ENCODE data around the gene RNF145.
"Not testable (repeated sequence)": the region's sequence is repeated elsewhere in the genome, so short reads cannot be mapped to it uniquely, and the experiment has no call there.

Gene RNF145

GRCh38 chr5:159231167-159231566, 21.8 kb upstream of the RNF145 start:
- no peak for DNase-seq (ENCODE audit: low spot score)
- in situ Hi-C loops (cut with MboI; ENCODE audit: low pct_unique_long_range_greater_than_20kb, low sequenced_read_pairs, unreplicated experiment): no loop called here
- TF ChIP-seq CTCF (IDR thresholded peaks at IDR 0.05; ENCODE audit: extremely low read depth, insufficient read depth, missing control alignments): no peak

DNA sequence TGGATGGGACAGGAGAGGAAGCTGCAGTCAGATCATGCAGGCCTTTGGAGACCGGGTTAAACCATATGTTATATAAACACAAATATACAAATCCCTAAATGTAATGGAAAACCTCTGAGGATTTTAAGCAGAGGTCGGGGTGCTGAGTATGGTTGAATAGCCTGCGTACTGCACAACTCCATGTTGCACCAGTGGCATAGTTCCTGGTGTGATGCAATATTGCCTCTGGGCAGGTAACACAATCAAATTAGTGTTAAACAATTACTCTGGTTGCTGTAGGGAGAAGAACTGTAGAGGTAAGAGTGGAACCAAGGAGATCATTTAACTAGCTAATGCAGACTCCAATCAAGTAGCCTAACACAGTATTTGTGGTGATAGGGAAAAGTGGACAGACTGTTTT, 21.3 kb upstream of the RNF145 start:
- TF ChIP-seq CTCF (IDR thresholded peaks at IDR 0.05; ENCODE audit: extremely low read depth, insufficient read depth, missing control alignments): no peak
- no peak for DNase-seq (ENCODE audit: low spot score)
- in situ Hi-C loops (cut with MboI; ENCODE audit: low pct_unique_long_range_greater_than_20kb, low sequenced_read_pairs, unreplicated experiment): no loop called here

DNA sequence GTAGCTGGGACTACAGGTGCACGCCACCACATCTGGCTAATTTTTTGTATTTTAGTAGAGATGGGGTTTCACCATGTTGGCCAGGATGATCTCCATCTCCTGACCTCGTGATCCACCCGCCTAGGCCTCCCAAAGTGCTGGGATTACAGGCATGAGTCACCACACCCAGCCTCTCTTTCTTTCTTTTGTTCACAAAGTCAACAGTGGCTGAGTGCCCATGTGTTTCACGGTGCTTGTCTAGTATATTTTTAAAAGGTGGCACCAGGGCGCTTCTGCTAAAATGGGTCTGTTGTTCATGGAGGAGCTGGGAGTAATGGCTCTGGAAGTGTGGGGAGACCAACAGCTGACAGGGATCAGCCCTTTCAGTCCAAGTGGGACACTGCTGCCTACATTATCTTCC, 18.7 kb upstream of the RNF145 start:
- DNase-seq (ENCODE audit: low spot score); in situ Hi-C loops (cut with MboI; ENCODE audit: low pct_unique_long_range_greater_than_20kb, low sequenced_read_pairs, unreplicated experiment): not testable (repeated sequence)

- no peak for TF ChIP-seq CTCF (IDR thresholded peaks at IDR 0.05; ENCODE audit: extremely low read depth, insufficient read depth, missing control alignments)
- DNase-seq (ENCODE audit: low spot score): no peak
- in situ Hi-C loops (cut with MboI; ENCODE audit: low pct_unique_long_range_greater_than_20kb, low sequenced_read_pairs, unreplicated experiment): no loop called here
Observed at GRCh38 chr5:159227452-159227851, 18.1 kb upstream of the RNF145 start.

GRCh38 chr5:159226451-159226850, 17.1 kb upstream of the RNF145 start:
- no peak for DNase-seq (ENCODE audit: low spot score)
- in situ Hi-C loops (cut with MboI; ENCODE audit: low pct_unique_long_range_greater_than_20kb, low sequenced_read_pairs, unreplicated experiment): no loop called here
- TF ChIP-seq CTCF (IDR thresholded peaks at IDR 0.05; ENCODE audit: extremely low read depth, insufficient read depth, missing control alignments): no peak

- in situ Hi-C loops (cut with MboI; ENCODE audit: low pct_unique_long_range_greater_than_20kb, low sequenced_read_pairs, unreplicated experiment): no loop called here
- no peak for TF ChIP-seq CTCF (IDR thresholded peaks at IDR 0.05; ENCODE audit: extremely low read depth, insufficient read depth, missing control alignments)
- no peak for DNase-seq (ENCODE audit: low spot score)
Observed at GRCh38 chr5:159224471-159224870, 15.1 kb upstream of the RNF145 start.

DNA sequence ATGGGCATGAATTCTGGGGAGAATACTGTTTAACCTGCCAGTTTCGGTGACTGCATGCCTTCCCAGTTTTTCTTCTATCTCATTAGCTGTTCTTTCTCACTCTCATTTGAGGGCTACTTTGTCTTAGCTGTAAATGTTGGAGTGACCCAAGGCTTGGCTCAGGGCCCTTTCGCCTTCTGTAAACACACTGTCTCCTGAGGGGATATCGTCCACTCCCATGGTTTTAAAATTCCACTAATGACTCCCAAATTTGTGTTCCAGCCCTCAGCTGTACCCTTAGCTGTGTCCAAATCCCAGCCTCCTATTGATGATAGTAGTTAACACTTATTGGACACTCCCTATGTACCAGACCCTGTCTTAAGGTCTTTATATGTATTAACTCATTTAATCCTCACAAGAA, 14.1 kb upstream of the RNF145 start:
- in situ Hi-C loops (cut with MboI; ENCODE audit: low pct_unique_long_range_greater_than_20kb, low sequenced_read_pairs, unreplicated experiment): no loop called here
- TF ChIP-seq CTCF (IDR thresholded peaks at IDR 0.05; ENCODE audit: extremely low read depth, insufficient read depth, missing control alignments): no peak

More for the DNA sequence above, 14.1 kb upstream of the RNF145 start:
- DNase-seq (ENCODE audit: low spot score): no peak

All from GM13977 (cell line).